Measurements from ENCODE around the gene LEPR.
"Not testable (repeated sequence)": the region's sequence is repeated elsewhere in the genome, so short reads cannot be mapped to it uniquely, and the experiment has no call there.

LEPR gene

GRCh38 chr1:65440915-65441314, 20.4 kb downstream of the LEPR start:
- DNase-seq, result no peak

- DNase-seq, result no peak
These were observed 21.0 kb downstream of the LEPR start for GRCh38 chr1:65441464-65441863.

GRCh38 chr1:65442442-65442841, 22.0 kb downstream of the LEPR start:
- no peak for DNase-seq

GRCh38 chr1:65443647-65444046, 23.2 kb downstream of the LEPR start:
- DNase-seq, result no peak

GRCh38 chr1:65444128-65444640, 23.7 kb downstream of the LEPR start:
- DNase-seq, result no peak

- no peak for DNase-seq
These were observed 25.4 kb downstream of the LEPR start for GRCh38 chr1:65445837-65446236.

- no peak for DNase-seq
These were observed 28.9 kb downstream of the LEPR start for GRCh38 chr1:65449214-65449823.

- not testable (repeated sequence) for DNase-seq
These were observed 35.2 kb downstream of the LEPR start for GRCh38 chr1:65455678-65456077.

- DNase-seq, result no peak
These were observed 36.0 kb downstream of the LEPR start for GRCh38 chr1:65456481-65456880.

GRCh38 chr1:65457868-65458267, 37.4 kb downstream of the LEPR start:
- DNase-seq, result no peak

GRCh38 chr1:65458730-65459396, 38.4 kb downstream of the LEPR start:
- DNase-seq, result no peak

- no peak for DNase-seq
These were observed 38.9 kb downstream of the LEPR start for GRCh38 chr1:65459397-65459768.

- not testable (repeated sequence) for DNase-seq
These were observed 45.4 kb downstream of the LEPR start for GRCh38 chr1:65465837-65466236.

- DNase-seq, result no peak
These were observed 47.1 kb downstream of the LEPR start for GRCh38 chr1:65467536-65467935.

- DNase-seq, result no peak
These were observed 48.8 kb downstream of the LEPR start for GRCh38 chr1:65469126-65469888.

GRCh38 chr1:65469889-65470340, 49.4 kb downstream of the LEPR start:
- DNase-seq, result no peak

Measured in activated gamma-delta T cell (primary cell).